ENCODE results near the gene ISG15.

ISG15 gene

GRCh38 chr1:1047407-1047806 lies 34.1 kb downstream of the ISG15 start:
- TF ChIP-seq CTCF (IDR thresholded peaks at IDR 0.05; ENCODE audit: control insufficient read depth, extremely low read depth, insufficient read depth) = no peak
- DNase-seq (ENCODE audit: low read depth) = no peak
- H3K4me3 ChIP-seq (ENCODE audit: low read depth, low read length) = no peak overlapping the region

- TF ChIP-seq CTCF (IDR thresholded peaks at IDR 0.05; ENCODE audit: control insufficient read depth, extremely low read depth, insufficient read depth) = no peak
- no peak for DNase-seq (ENCODE audit: low read depth)
- H3K4me3 ChIP-seq (ENCODE audit: low read depth, low read length) = no peak overlapping the region
Observed at GRCh38 chr1:1047963-1048362, 34.7 kb downstream of the ISG15 start.

- no peak for DNase-seq (ENCODE audit: low read depth)
- H3K4me3 ChIP-seq (ENCODE audit: low read depth, low read length) = no peak overlapping the region
- TF ChIP-seq CTCF (IDR thresholded peaks at IDR 0.05; ENCODE audit: control insufficient read depth, extremely low read depth, insufficient read depth) = no peak
Observed at GRCh38 chr1:1048765-1049164, 35.5 kb downstream of the ISG15 start.

- DNase-seq (ENCODE audit: low read depth) = no peak
- no peak overlapping the region for H3K4me3 ChIP-seq (ENCODE audit: low read depth, low read length)
- TF ChIP-seq CTCF (IDR thresholded peaks at IDR 0.05; ENCODE audit: control insufficient read depth, extremely low read depth, insufficient read depth) = no peak
Observed at GRCh38 chr1:1049318-1050165, 36.2 kb downstream of the ISG15 start.

GRCh38 chr1:1050577-1051052 lies 37.3 kb downstream of the ISG15 start:
- no peak for DNase-seq (ENCODE audit: low read depth)
- H3K4me3 ChIP-seq (ENCODE audit: low read depth, low read length) = no peak overlapping the region
- TF ChIP-seq CTCF (IDR thresholded peaks at IDR 0.05; ENCODE audit: control insufficient read depth, extremely low read depth, insufficient read depth) = no peak

GRCh38 chr1:1051127-1051810 lies 38.0 kb downstream of the ISG15 start:
- no peak for DNase-seq (ENCODE audit: low read depth)
- no peak for TF ChIP-seq CTCF (IDR thresholded peaks at IDR 0.05; ENCODE audit: control insufficient read depth, extremely low read depth, insufficient read depth)
- H3K4me3 ChIP-seq (ENCODE audit: low read depth, low read length) = no peak overlapping the region

Measured in LNCaP clone FGC (cell line).